Subcutaneous abdominal adipose tissue (tissue), 5 donors: ENCODE measurements around the gene ZNF169.
"Not testable (repeated sequence)": the region's sequence is repeated elsewhere in the genome, so short reads cannot be mapped to it uniquely, and the experiment has no call there.

Experiments
- H3K27ac ChIP-seq: one replicate; pipeline ENCODE4 v1.7.0; 2013; ENCODE audit warnings: low read depth, mild to moderate bottlenecking, inconsistent platforms, low read length, moderate library complexity
- H3K27me3 ChIP-seq, 5 donors: one replicate each; pipeline ENCODE4 v1.7.0; 2013; ENCODE audit warnings: low read length in 5 of 5, inconsistent platforms in 1 of 5; ENCODE audit not compliant: control insufficient read depth in 5 of 5, insufficient read depth in 4 of 5
- H3K36me3 ChIP-seq, 5 donors: one replicate each; pipeline ENCODE4 v1.7.0; 2013; ENCODE audit warnings: low read length in 5 of 5; ENCODE audit not compliant: control insufficient read depth in 5 of 5, insufficient read depth in 5 of 5
- H3K4me1 ChIP-seq, 5 donors: one replicate each; pipeline ENCODE4 v1.7.0; 2013; ENCODE audit warnings: low read length in 5 of 5, mild to moderate bottlenecking in 3 of 5, moderate library complexity in 1 of 5; ENCODE audit not compliant: control insufficient read depth in 5 of 5, insufficient read depth in 5 of 5
- H3K4me3 ChIP-seq, 5 donors: one replicate each; pipeline ENCODE4 v1.7.0; 2013; ENCODE audit warnings: low read length in 5 of 5, low read depth in 1 of 5
- H3K9ac ChIP-seq, 5 donors: one replicate each; pipeline ENCODE4 v1.7.0; 2013; ENCODE audit warnings: low read length in 5 of 5, mild to moderate bottlenecking in 4 of 5, moderate library complexity in 3 of 5
- H3K9me3 ChIP-seq, 5 donors: one replicate each; pipeline ENCODE4 v1.7.0; 2013; ENCODE audit warnings: low read length in 5 of 5; ENCODE audit not compliant: control insufficient read depth in 5 of 5
- donor health status: healthy.
- donor health status: healthy.
- donor health status: healthy.
- donor health status: healthy.
- donor health status: healthy.

ZNF169 gene

DNA sequence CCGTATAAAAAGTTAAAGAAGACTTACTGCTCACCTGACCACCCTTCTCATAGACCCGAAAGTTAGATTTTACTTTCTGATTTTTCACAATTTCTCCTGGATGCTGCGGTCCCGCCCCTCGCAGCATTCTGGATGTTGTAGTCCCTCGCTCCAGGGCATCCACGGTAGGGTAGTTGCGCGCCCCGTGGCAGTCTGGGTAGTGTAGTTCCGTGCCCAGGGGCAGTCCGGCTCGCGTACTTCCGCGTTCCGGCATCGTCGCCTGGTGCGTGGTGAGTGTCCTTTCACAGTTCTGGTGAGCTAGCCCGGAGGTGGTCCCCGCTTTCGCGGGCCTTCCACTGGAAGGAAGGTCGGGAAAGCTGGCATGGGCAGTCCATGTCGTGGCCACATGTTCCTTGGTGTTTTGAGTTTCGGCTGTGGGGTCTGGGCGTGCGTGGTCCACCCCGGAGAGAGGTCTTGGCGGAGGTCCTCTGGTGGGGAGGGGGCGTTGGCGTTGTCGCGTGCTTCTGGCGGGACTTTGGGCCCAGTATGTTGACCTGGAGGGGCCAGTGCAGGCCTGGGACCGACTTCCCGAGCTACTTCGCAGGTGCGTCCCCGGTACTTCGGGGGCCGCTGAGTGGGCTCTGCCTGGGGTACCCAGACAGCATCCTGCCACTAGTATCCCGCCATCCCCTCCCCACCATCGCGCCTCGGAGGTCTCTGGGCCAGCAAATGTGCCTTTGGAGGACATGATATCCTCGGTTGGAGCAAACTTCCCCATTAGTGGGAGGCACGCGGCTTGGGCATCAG lies at the start of gene ZNF169:
TSS of gene ZNF169 (plus strand) at position 222 of the 786 bp plus-strand sequence. CDS start 19,515 bp downstream, outside the sequence.
- peak within 1 kb of the TSS; percentile 74 to 99 (median 97) for H3K4me3 ChIP-seq
- peak within 1 kb of the TSS; percentile 16 for H3K27ac ChIP-seq
- no peaks in the 10 kb centered on the region for H3K36me3 ChIP-seq
- H3K4me1 ChIP-seq, result peaks cover 0 to 15% (median 11%) of the 10 kb centered on the region in 5 donors
- no peaks in the 10 kb centered on the region for H3K27me3 ChIP-seq
- H3K9ac ChIP-seq, result peak within 1 kb of the TSS; percentile 71 to 98 (median 91)
- H3K9me3 ChIP-seq, result no peaks in the 10 kb centered on the region

DNA sequence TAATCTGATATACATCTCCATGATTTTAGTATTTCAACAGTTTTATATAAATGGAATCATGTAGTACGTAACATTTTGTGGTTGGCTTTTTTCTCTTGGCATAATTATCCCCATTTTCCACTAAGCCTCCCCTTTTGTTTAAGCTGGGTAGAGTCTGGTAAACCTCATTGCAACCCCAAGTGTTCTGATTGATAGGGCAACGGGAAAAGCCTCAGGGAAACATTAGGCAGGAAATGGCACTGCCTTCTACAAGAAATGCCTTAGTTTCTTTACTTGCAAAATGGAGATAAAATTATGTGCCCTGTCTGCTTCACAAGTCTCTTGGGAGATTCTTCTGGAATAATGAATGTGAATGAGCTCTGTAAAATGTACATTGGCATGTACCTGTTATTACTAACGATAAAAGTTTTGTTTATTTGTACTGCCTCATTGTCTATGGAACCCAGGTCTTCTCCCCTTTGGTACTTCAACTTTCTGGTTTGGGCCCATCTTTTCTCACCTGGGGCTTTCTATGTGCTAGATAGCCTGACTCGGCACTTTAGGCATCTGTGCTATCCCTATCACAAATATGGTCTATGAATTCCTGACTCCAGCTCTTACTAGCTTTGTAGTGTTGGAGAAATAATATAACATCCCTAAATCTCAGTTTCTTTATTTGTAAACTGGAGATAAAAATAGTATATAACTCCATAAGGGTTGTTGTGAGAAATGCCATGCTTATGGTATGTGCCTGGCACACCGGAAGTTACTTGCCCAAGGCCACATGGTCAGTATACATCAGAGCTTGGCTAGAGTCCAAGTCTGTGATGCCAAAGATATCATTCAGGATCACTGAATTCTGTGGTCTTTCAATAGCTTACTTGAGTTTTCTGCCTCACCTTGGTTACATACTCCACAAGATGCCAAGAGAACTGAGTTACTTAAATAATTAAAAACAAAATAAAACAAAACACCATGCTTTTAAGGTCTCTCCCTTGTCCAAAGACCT lies 48.2 kb upstream of the ZNF169 start:
- no peaks in the 10 kb centered on the region for H3K36me3 ChIP-seq
- H3K4me3 ChIP-seq, result no peak overlapping the region
- H3K4me1 ChIP-seq, result peaks cover 0 to 2% (median 0%) of the 10 kb centered on the region in 5 donors
- H3K9me3 ChIP-seq, result no peaks in the 10 kb centered on the region
- H3K9ac ChIP-seq, result no peak overlapping the region
- no peak overlapping the region for H3K27ac ChIP-seq
- peaks cover 0 to 7% (median 0%) of the 10 kb centered on the region in 5 donors for H3K27me3 ChIP-seq

DNA sequence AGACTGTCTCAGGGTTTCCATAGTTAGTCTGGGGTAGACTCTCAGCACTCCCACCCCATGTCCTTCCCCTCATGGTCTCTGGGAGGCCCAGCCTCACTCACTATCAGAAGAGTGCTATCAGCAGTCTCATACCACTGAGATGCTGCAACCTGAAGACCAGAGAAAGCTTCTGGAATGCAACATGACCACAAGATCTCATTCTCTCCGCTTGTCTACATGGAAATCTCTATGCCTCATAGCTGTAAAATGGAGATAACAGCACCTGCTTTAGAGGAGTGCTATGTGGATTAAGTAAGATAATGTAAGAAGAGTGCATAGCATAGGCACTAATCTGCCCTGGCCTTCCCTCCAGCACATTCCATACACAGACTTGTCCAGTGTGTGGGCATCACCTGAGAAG lies 47.0 kb upstream of the ZNF169 start:
- no peak overlapping the region for H3K9ac ChIP-seq
- no peak overlapping the region for H3K27ac ChIP-seq
- H3K9me3 ChIP-seq, result no peaks in the 10 kb centered on the region
- H3K36me3 ChIP-seq, result no peaks in the 10 kb centered on the region
- H3K27me3 ChIP-seq, result peaks cover 0 to 7% (median 0%) of the 10 kb centered on the region in 5 donors
- no peak overlapping the region for H3K4me3 ChIP-seq
- peaks cover 0 to 2% (median 0%) of the 10 kb centered on the region in 5 donors for H3K4me1 ChIP-seq

DNA sequence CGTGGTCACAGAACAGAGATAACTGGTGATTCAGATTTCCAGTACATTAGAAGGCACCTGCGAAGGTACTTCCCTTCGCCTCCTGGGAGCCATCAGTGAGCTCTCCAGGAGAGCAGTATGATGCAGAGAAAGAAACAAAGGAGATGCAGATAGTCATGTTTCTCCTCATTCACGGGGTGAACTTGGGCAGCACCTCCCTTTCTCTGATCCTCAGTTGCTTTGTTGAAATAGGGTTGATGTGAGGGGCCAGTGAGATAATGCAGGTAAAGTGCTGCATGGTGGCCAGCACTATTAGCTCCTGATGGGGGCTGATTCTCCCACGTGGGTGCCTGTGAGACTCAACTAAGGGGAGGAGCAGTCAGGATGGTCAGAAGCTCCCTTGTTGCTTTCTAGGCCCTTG lies 46.6 kb upstream of the ZNF169 start:
- Histone ChIP-seq H3K27ac (no peak overlapping the region), H3K27me3 (peaks cover 0 to 7% (median 0%) of the 10 kb centered on the region in 5 donors), H3K36me3 (no peaks in the 10 kb centered on the region), H3K4me1 (peaks cover 0 to 2% (median 0%) of the 10 kb centered on the region in 5 donors), H3K4me3 (no peak overlapping the region), H3K9me3 (no peaks in the 10 kb centered on the region), H3K9ac (no peak overlapping the region)

DNA sequence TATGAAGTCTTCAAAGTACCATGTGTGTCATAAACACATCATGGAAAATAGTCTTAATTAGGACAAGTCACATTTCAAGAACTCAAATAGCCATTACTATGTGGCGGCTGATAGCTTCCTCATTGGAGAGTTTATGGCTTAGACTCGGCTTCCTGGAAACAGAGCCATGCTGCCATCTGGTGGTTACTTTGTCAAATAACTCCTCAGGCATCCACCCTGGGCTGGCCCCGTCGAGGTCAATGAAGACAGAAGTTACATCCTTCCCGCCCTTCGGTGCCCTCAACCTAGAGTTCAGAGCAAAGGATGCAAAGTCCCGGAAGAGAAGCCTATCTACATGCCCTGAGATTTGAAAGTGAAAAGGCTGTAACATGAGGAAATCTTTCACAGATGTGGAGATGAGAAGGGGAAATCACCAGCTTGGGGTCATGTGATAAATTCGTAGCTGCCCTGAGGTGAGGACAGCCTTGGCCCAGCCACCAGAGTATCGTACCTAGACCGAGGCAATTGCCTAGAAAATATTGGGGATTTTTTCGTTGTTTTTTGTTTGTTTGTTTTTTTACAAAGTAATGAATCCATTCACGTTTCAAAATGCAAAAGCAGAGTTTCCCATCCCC lies 45.5 kb upstream of the ZNF169 start:
- no peak overlapping the region for H3K27ac ChIP-seq
- H3K4me1 ChIP-seq, result peaks cover 0 to 2% (median 0%) of the 10 kb centered on the region in 5 donors
- H3K9ac ChIP-seq, result no peak overlapping the region
- H3K36me3 ChIP-seq, result no peaks in the 10 kb centered on the region
- H3K4me3 ChIP-seq, result no peak overlapping the region
- H3K9me3 ChIP-seq, result no peaks in the 10 kb centered on the region
- H3K27me3 ChIP-seq, result peaks cover 0 to 7% (median 0%) of the 10 kb centered on the region in 5 donors

DNA sequence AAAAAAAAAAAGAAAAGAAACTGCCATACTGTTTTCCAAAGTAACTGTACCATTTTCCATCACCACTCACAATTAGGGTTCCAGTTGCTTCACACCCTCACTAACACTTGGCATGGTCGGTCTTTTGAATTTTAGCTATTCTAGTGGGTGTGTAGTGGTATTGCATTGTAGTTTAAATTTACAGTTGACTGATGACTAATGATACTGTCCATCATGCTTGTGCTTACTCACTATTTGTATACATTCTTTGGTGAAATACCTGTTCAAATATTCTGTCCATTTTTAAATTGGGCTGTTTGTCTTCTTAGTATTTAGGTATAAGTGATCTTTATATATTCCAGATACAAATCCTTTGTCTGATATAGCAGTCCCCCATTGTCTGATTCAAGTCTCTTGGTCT lies 36.2 kb upstream of the ZNF169 start:
- no peak overlapping the region for H3K4me3 ChIP-seq
- H3K27ac ChIP-seq, result no peak overlapping the region
- H3K9ac ChIP-seq, result no peak overlapping the region
- no peaks in the 10 kb centered on the region for H3K4me1 ChIP-seq
- H3K27me3 ChIP-seq, result no peaks in the 10 kb centered on the region
- H3K9me3 ChIP-seq, result peaks cover 0 to 7% (median 4%) of the 10 kb centered on the region in 5 donors
- H3K36me3 ChIP-seq, result no peaks in the 10 kb centered on the region

DNA sequence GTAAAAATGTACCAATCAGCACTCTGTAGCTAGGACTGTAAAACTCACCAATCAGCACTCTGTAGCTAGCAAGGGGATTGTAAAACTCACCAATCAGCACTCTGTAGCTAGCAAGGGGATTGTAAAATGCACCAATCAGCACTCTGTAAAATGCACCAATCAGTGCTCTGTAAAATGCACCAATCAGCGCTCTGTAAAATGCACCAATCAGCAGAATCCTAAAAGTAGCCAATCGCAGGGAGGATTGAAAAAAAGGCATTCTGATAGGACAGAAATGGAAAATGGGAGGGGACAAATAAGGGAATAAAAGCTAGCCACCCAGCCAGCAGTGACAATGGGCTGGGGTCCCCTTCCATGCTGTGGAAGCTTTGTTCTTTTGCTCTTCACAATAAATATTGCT lies 33.7 kb upstream of the ZNF169 start:
- peaks cover 0 to 18% (median 7%) of the 10 kb centered on the region in 5 donors for H3K9me3 ChIP-seq

DNA sequence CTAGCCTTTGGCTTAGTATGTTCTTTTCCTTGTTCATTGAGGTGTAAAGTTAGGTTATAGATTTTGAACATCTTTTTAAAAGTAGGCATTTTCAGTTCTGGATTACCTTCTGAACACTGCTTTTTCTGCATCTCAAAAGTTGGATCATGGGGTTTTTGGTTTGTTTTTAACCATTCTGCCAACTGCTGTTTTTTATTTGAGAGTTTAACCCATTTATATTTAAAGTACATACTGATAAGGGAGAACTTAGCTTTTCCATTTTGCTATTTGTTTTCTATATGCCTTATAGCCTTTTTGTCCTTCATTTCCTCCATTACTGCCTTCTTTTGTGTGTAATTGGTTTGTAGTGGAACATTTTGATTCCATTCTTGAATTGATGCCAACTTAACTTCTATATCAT lies 30.5 kb upstream of the ZNF169 start:
- no peak overlapping the region for H3K4me3 ChIP-seq

More for the DNA sequence above, 33.7 kb upstream of the ZNF169 start:
- H3K4me3 ChIP-seq, H3K36me3 ChIP-seq, H3K9ac ChIP-seq, H3K27ac ChIP-seq, H3K4me1 ChIP-seq, H3K27me3 ChIP-seq: not testable (repeated sequence)

DNA sequence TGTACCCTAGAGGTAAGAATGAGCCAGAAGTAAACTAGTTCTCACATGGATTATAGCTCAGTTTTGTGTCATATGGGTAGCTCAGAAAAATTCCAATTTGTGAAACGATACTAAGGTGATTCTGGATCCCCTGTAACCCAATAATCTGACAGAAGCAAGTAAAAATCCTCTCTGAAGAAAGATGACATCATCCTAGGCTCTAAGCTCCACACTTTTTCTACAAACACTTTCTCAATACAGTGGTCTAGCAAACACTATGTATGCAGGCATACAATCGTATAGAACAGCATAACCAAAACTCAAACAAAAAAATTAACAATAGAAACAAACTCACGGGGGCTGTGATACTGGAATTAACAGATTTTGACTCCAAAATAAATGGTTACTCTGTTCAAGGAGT lies 26.7 kb upstream of the ZNF169 start:
- Histone ChIP-seq H3K4me3 (no peak overlapping the region), H3K9ac (no peak overlapping the region), H3K36me3 (no peaks in the 10 kb centered on the region), H3K27me3 (peaks cover 0 to 3% (median 0%) of the 10 kb centered on the region in 5 donors), H3K27ac (no peak overlapping the region), H3K4me1 (no peaks in the 10 kb centered on the region), H3K9me3 (peaks cover 0 to 12% (median 5%) of the 10 kb centered on the region in 5 donors)

More for the DNA sequence above, 30.5 kb upstream of the ZNF169 start:
- no peaks in the 10 kb centered on the region for H3K36me3 ChIP-seq
- H3K9ac ChIP-seq, result no peak overlapping the region
- peaks cover 0 to 18% (median 7%) of the 10 kb centered on the region in 5 donors for H3K9me3 ChIP-seq
- no peak overlapping the region for H3K27ac ChIP-seq
- H3K4me1 ChIP-seq, result no peaks in the 10 kb centered on the region
- H3K27me3 ChIP-seq, result peaks cover 0 to 3% (median 0%) of the 10 kb centered on the region in 5 donors
